DMS79 treated with DMSO at 0.1 percent for 48 hours (cell line): ENCODE results near the gene KLK13.

Experiments used
- DNase-seq: peaks from one replicate; lab custom pipeline; 2025; lab: John Stamatoyannopoulos, UW

The KLK13 gene

GRCh38 chr19:51019544-51019925 is 45.4 kb downstream of the KLK13 start, which contains the start of gene KLK10:
KLK10 (minus strand) TSS chr19:51019709; CDS start chr19:51019130, 579 bp downstream.
- DNase-seq: no peak

GRCh38 chr19:51018745-51019543 is 45.9 kb downstream of the KLK13 start:
- peak; percentile 23 for DNase-seq

GRCh38 chr19:51016798-51017683 is 47.9 kb downstream of the KLK13 start:
- DNase-seq: peak; percentile 55

- DNase-seq: no peak
These were observed 49.1 kb downstream of the KLK13 start for GRCh38 chr19:51015691-51016267.

- no peak for DNase-seq
These were observed 50.6 kb downstream of the KLK13 start for GRCh38 chr19:51014242-51014641.

GRCh38 chr19:51012661-51013190 is 52.2 kb downstream of the KLK13 start:
- no peak for DNase-seq

GRCh38 chr19:51010066-51010795 is 54.7 kb downstream of the KLK13 start:
- no peak for DNase-seq

- no peak for DNase-seq
These were observed 55.6 kb downstream of the KLK13 start for GRCh38 chr19:51009061-51009891.

- DNase-seq: no peak
These were observed 57.4 kb downstream of the KLK13 start for GRCh38 chr19:51007488-51007887.

- no peak for DNase-seq
These were observed 58.5 kb downstream of the KLK13 start for GRCh38 chr19:51006406-51006805.
